CD8-positive, alpha-beta memory T cell (primary cell): ENCODE results near the gene CHST8. TPM values are rescaled to one million over a fixed set of nuclear protein-coding genes. Genes with fewer than 3 reads are reported as not detected.

Source experiments
- CTCF ChIA-PET: fragments of 350-600 bp; sonication (Branson Sonifier 250); formaldehyde crosslinking; loops from one replicate; lab custom pipeline; 2021; ENCODE audit warnings: antibody characterized with exemption; lab: Charles Lee
- POLR2A ChIA-PET: fragments of 350-600 bp; sonication (Branson Sonifier 250); formaldehyde crosslinking; loops from one replicate; lab custom pipeline; 2021; ENCODE audit warnings: antibody characterized with exemption; lab: Charles Lee
- DNase-seq, 5 donors: peaks; one replicate each; pipeline versions ENCODE4 v3.0.0 to v3.0.0-alpha.2; 2020 to 2022; ENCODE audit warnings: mixed read lengths in 1 of 5
- H3K27ac ChIP-seq: one replicate; pipeline ENCODE4 v1.7.0; 2013; ENCODE audit warnings: low read depth, mild to moderate bottlenecking, low read length, moderate library complexity
- H3K27me3 ChIP-seq: 2 replicates; pipeline ENCODE4 v1.7.0; 2013; ENCODE audit warnings: low read length, mild to moderate bottlenecking; ENCODE audit not compliant: insufficient read depth, poor library complexity, severe bottlenecking
- H3K36me3 ChIP-seq: 2 replicates; pipeline ENCODE4 v1.7.0; 2013; ENCODE audit warnings: mild to moderate bottlenecking, low read length, moderate library complexity; ENCODE audit not compliant: insufficient read depth
- H3K4me1 ChIP-seq: 2 replicates; pipeline ENCODE4 v1.7.0; 2013; ENCODE audit warnings: mild to moderate bottlenecking, low read length, moderate library complexity; ENCODE audit not compliant: insufficient read depth
- H3K4me3 ChIP-seq: 2 replicates; pipeline ENCODE4 v1.7.0; 2013; ENCODE audit warnings: mild to moderate bottlenecking, low read length
- H3K9me3 ChIP-seq: 2 replicates; pipeline ENCODE4 v1.7.0; 2013; ENCODE audit warnings: mild to moderate bottlenecking, low read length
- H3K27ac Mint-ChIP-seq, 8 donors: one replicate each; pipeline ENCODE4 v1.8.0; 2020 to 2021; ENCODE audit warnings: mixed read lengths in 8 of 8, mild to moderate bottlenecking in 6 of 8, inconsistent platforms in 3 of 8, moderate library complexity in 3 of 8
- H3K27me3 Mint-ChIP-seq, 2 donors: one replicate each; pipeline ENCODE4 v1.8.0; 2020 to 2021; ENCODE audit warnings: mixed read lengths in 2 of 2, mild to moderate bottlenecking in 1 of 2, moderate library complexity in 1 of 2
- H3K36me3 Mint-ChIP-seq, 3 donors: one replicate each; pipeline ENCODE4 v1.8.0; 2020 to 2021; ENCODE audit warnings: mixed read lengths in 3 of 3, inconsistent platforms in 1 of 3, mild to moderate bottlenecking in 1 of 3
- H3K4me1 Mint-ChIP-seq, 3 donors: one replicate each; pipeline ENCODE4 v1.8.0; 2020 to 2021; ENCODE audit warnings: mixed read lengths in 3 of 3, inconsistent platforms in 1 of 3, mild to moderate bottlenecking in 1 of 3
- H3K4me3 Mint-ChIP-seq, 7 donors: one replicate each; pipeline ENCODE4 v1.8.0; 2020 to 2021; ENCODE audit warnings: mixed read lengths in 7 of 7, mild to moderate bottlenecking in 6 of 7, moderate library complexity in 4 of 7, inconsistent platforms in 2 of 7
- H3K9me3 Mint-ChIP-seq, 5 donors: one replicate each; pipeline ENCODE4 v1.8.0; 2020 to 2022; ENCODE audit warnings: mixed read lengths in 5 of 5, mild to moderate bottlenecking in 3 of 5, moderate library complexity in 2 of 5, inconsistent platforms in 1 of 5
- polyA plus RNA-seq: library from polyadenylated mRNA; unstranded; fragments of 300-500 nt; fragmentation: Illumina TruSeq; gene quantifications from one replicate; pipeline ENCODE4 v1.2.3, GENCODE V29; 2021
- total RNA-seq, 2 experiments: library from RNA; stranded (reverse); gene quantifications; one replicate each; pipeline ENCODE4 v1.2.3, GENCODE V29; 2021

The CHST8 gene
- total and polyA plus RNA-seq, 3 experiments from 2014 or later = not detected

- ChIA-PET POLR2A (no interaction called here), CTCF (interaction anchor here (0.9 kb wide), 1 partner anchor 24 kb away, joined by 3 read pairs; no protein-coding TSS in a partner anchor)
- no peaks in the 10 kb centered on the region for H3K9me3 ChIP-seq
- H3K36me3 Mint-ChIP-seq = no peaks in the 10 kb centered on the region
- H3K27me3 ChIP-seq = no peaks in the 10 kb centered on the region
- H3K36me3 ChIP-seq = no peaks in the 10 kb centered on the region
- DNase-seq = no peak
- peaks cover 4 to 21% of the 10 kb centered on the region in 2 donors for H3K27me3 Mint-ChIP-seq
- H3K27ac Mint-ChIP-seq = peak overlapping the region in 1 of 8 donors; percentile 33
- H3K27ac ChIP-seq = no peak overlapping the region
- peaks cover 7 to 12% (median 7%) of the 10 kb centered on the region in 3 donors for H3K4me1 Mint-ChIP-seq
- H3K9me3 Mint-ChIP-seq = no peaks in the 10 kb centered on the region
- H3K4me3 Mint-ChIP-seq = no peak overlapping the region
- no peaks in the 10 kb centered on the region for H3K4me1 ChIP-seq
- no peak overlapping the region for H3K4me3 ChIP-seq
These were observed 180.2 kb downstream of the CHST8 start for GRCh38 chr19:33802001-33802400.

DNA sequence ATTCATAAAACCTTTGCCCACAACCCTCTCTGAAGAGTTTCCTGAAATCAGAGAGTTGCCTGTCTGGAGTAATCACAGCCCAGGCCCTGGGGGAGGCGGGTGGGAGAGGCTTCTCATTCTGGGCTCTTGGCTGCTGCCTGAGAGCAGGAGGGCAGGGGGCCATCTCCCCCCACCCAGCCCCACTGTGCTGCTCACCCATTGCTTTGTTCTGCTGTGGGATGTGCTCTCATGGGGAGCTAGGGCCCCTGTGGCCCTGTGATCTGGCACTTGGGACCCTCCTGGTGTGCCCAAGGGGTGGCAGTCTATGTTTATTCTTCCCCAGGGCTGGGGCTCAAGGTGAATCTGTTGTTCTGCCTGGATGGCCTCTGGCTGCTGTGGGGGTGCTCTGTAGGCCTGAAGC, 181.0 kb downstream of the CHST8 start:
- Histone ChIP-seq H3K27ac (no peak overlapping the region), H3K4me1 (no peaks in the 10 kb centered on the region), H3K27me3 (no peaks in the 10 kb centered on the region), H3K36me3 (no peaks in the 10 kb centered on the region), H3K4me3 (no peak overlapping the region), H3K9me3 (no peaks in the 10 kb centered on the region)
- ChIA-PET POLR2A (no interaction called here), CTCF (no interaction called here)
- DNase-seq = no peak
- Mint-ChIP-seq H3K27ac (no peak overlapping the region), H3K4me3 (no peak overlapping the region), H3K9me3 (no peaks in the 10 kb centered on the region), H3K27me3 (peaks cover 4 to 17% of the 10 kb centered on the region in 2 donors), H3K4me1 (peaks cover 7 to 9% (median 7%) of the 10 kb centered on the region in 3 donors), H3K36me3 (no peaks in the 10 kb centered on the region)

GRCh38 chr19:33803383-33803782, 181.6 kb downstream of the CHST8 start:
- Histone ChIP-seq H3K27me3 (no peaks in the 10 kb centered on the region), H3K27ac (no peak overlapping the region), H3K9me3 (no peaks in the 10 kb centered on the region), H3K36me3 (no peaks in the 10 kb centered on the region), H3K4me1 (no peaks in the 10 kb centered on the region), H3K4me3 (no peak overlapping the region)
- ChIA-PET POLR2A (no interaction called here), CTCF (interaction anchor here (0.9 kb wide), 1 partner anchor 25 kb away, joined by 3 read pairs; no protein-coding TSS in a partner anchor)
- Mint-ChIP-seq H3K4me3 (no peak overlapping the region), H3K27me3 (peaks cover 4 to 17% of the 10 kb centered on the region in 2 donors), H3K36me3 (no peaks in the 10 kb centered on the region), H3K9me3 (no peaks in the 10 kb centered on the region), H3K4me1 (peaks cover 7 to 9% (median 7%) of the 10 kb centered on the region in 3 donors), H3K27ac (no peak overlapping the region)
- DNase-seq = no peak

DNA sequence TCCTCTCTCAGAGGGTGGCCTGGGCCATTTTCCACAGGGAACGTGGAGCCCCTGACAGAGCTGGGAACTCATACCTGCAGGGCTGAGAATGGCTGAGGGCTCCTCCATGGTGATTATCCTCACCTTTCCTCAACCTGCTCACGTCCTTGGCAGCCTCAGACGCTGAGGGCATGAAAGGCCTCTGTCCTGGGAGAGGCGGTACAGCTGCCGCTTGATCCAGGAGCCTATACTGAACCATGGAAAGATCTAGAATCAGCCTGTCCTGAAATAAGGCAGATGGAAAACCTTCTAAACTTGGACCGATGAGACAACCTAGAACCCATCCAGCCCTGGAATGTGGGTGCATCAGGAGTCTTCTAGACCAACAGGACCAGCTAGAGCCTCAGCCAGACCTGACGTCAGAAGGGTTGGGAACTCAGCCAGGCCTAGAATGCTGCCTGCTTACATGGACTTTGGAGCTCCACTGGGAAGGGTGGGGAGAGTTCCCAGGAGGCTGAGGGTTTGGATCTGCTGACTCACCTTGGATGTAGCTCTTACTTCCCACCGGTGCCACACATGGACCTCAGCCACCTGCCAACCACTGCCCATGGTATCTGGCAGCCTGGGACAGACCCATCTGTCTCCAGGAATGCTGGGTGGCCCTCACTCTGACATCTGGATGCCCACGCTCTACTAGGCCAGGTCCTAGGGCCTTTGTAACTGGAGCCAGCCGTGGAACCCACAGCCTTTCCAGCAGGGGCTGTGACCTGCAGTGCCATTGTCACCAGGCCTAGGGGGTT, 182.5 kb downstream of the CHST8 start:
- Histone ChIP-seq H3K4me1 (no peaks in the 10 kb centered on the region), H3K27ac (no peak overlapping the region), H3K9me3 (no peaks in the 10 kb centered on the region), H3K27me3 (no peaks in the 10 kb centered on the region), H3K36me3 (no peaks in the 10 kb centered on the region), H3K4me3 (no peak overlapping the region)
- peaks cover 4 to 7% (median 7%) of the 10 kb centered on the region in 3 donors for H3K4me1 Mint-ChIP-seq
- no peak overlapping the region for H3K27ac Mint-ChIP-seq
- H3K4me3 Mint-ChIP-seq = no peak overlapping the region
- peaks cover 0 to 9% of the 10 kb centered on the region in 2 donors for H3K27me3 Mint-ChIP-seq
- no peak for DNase-seq
- no peaks in the 10 kb centered on the region for H3K36me3 Mint-ChIP-seq
- POLR2A ChIA-PET = no interaction called here
- CTCF ChIA-PET = interaction anchor here (0.9 kb wide), 1 partner anchor 26 kb away, joined by 3 read pairs; no protein-coding TSS in a partner anchor
- H3K9me3 Mint-ChIP-seq = no peaks in the 10 kb centered on the region

DNA sequence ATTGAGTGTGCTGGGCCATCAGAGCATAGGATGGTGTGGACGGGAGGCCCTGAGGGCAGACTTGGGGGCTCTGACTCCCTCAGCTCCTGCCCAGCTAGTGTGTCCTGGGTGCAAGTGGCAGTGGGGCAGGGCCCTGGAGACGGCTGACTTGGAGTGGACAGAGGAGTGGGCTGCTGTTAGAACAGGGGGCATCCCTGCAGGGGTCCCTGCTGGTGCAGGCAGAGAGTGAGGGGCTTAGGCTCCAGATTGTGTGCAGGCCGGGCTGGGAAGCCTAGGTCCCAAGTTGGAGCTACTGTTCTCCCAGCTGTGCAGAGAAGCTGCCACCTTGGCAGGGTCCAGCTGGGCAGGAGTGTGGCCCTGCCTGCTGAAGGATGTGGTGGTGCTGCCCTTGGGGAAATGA, 183.6 kb downstream of the CHST8 start:
- Mint-ChIP-seq H3K27me3 (no peaks in the 10 kb centered on the region), H3K4me3 (no peak overlapping the region), H3K4me1 (peaks cover 4 to 7% (median 7%) of the 10 kb centered on the region in 3 donors), H3K9me3 (no peaks in the 10 kb centered on the region), H3K36me3 (no peaks in the 10 kb centered on the region), H3K27ac (no peak overlapping the region)
- Histone ChIP-seq H3K27ac (no peak overlapping the region), H3K36me3 (no peaks in the 10 kb centered on the region), H3K9me3 (no peaks in the 10 kb centered on the region), H3K27me3 (no peaks in the 10 kb centered on the region), H3K4me1 (no peaks in the 10 kb centered on the region), H3K4me3 (no peak overlapping the region)
- DNase-seq = no peak
- ChIA-PET CTCF (no interaction called here), POLR2A (no interaction called here)

GRCh38 chr19:33805840-33806433, 184.2 kb downstream of the CHST8 start:
- POLR2A ChIA-PET = no interaction called here

DNA sequence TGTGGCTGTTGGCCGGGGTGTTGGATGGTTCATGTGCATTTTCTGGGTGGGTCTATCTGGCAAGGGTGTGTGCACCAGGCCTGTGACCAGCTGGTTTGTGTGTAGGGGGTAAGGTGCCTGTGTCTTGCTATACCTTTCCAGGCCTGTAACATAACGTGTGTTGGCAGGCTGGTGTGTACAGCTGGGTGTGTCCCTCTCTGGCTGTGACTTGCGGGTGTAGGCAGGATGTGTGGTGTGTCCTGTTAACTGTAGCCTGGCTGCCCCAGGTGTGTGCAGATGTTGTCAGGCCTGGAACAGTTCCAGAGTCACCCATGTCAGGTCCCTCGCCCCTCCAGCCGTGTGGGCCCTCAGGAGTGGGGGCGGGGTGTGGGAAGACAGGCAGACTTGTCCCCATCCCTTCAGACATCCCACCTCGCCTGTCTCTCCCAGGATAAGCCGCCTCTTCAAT, 184.7 kb downstream of the CHST8 start:
- CTCF ChIA-PET = interaction anchor here (1.9 kb wide), 1 partner anchor 28 kb away, joined by 5 read pairs; no protein-coding TSS in a partner anchor
- POLR2A ChIA-PET = no interaction called here

More at GRCh38 chr19:33805840-33806433, 184.2 kb downstream of the CHST8 start:
- no peak for DNase-seq
- Histone ChIP-seq H3K27me3 (no peaks in the 10 kb centered on the region), H3K36me3 (no peaks in the 10 kb centered on the region), H3K4me1 (no peaks in the 10 kb centered on the region), H3K4me3 (no peak overlapping the region), H3K9me3 (no peaks in the 10 kb centered on the region), H3K27ac (no peak overlapping the region)
- CTCF ChIA-PET = interaction anchor here (1.9 kb wide), 1 partner anchor 28 kb away, joined by 5 read pairs; no protein-coding TSS in a partner anchor
- H3K27me3 Mint-ChIP-seq = no peaks in the 10 kb centered on the region
- peak overlapping the region in 2 of 7 donors; percentile 0 to 16 for H3K4me3 Mint-ChIP-seq
- peaks cover 4 to 7% (median 7%) of the 10 kb centered on the region in 3 donors for H3K4me1 Mint-ChIP-seq
- no peaks in the 10 kb centered on the region for H3K36me3 Mint-ChIP-seq
- no peaks in the 10 kb centered on the region for H3K9me3 Mint-ChIP-seq
- peak overlapping the region in 3 of 8 donors; percentile 12 to 34 (median 17) for H3K27ac Mint-ChIP-seq

GRCh38 chr19:33808399-33808798, 186.6 kb downstream of the CHST8 start:
- Mint-ChIP-seq H3K27ac (peak overlapping the region in 2 of 8 donors; percentile 9 to 39), H3K4me1 (peaks cover 4 to 7% (median 7%) of the 10 kb centered on the region in 3 donors)

More for the DNA sequence above, 184.7 kb downstream of the CHST8 start:
- no peaks in the 10 kb centered on the region for H3K36me3 Mint-ChIP-seq
- peak overlapping the region in 2 of 7 donors; percentile 0 to 16 for H3K4me3 Mint-ChIP-seq
- no peak for DNase-seq
- Histone ChIP-seq H3K4me1 (no peaks in the 10 kb centered on the region), H3K27ac (no peak overlapping the region), H3K4me3 (no peak overlapping the region), H3K27me3 (no peaks in the 10 kb centered on the region), H3K36me3 (no peaks in the 10 kb centered on the region), H3K9me3 (no peaks in the 10 kb centered on the region)
- peaks cover 4 to 7% (median 7%) of the 10 kb centered on the region in 3 donors for H3K4me1 Mint-ChIP-seq
- H3K27ac Mint-ChIP-seq = peak overlapping the region in 2 of 8 donors; percentile 12 to 17
- no peaks in the 10 kb centered on the region for H3K9me3 Mint-ChIP-seq
- no peaks in the 10 kb centered on the region for H3K27me3 Mint-ChIP-seq

More at GRCh38 chr19:33808399-33808798, 186.6 kb downstream of the CHST8 start:
- Histone ChIP-seq H3K4me1 (no peaks in the 10 kb centered on the region), H3K36me3 (no peaks in the 10 kb centered on the region), H3K9me3 (no peaks in the 10 kb centered on the region), H3K27ac (no peak overlapping the region), H3K27me3 (no peaks in the 10 kb centered on the region), H3K4me3 (no peak overlapping the region)
- Mint-ChIP-seq H3K36me3 (no peaks in the 10 kb centered on the region), H3K9me3 (no peaks in the 10 kb centered on the region), H3K27me3 (no peaks in the 10 kb centered on the region), H3K4me3 (no peak overlapping the region)
- ChIA-PET CTCF (no interaction called here), POLR2A (interaction anchor here (0.5 kb wide), 1 partner anchor 32 kb away, joined by 3 read pairs; no protein-coding TSS in a partner anchor)
- no peak for DNase-seq
